ENCODE results near the gene LMF1. TPM values are rescaled to one million over a fixed set of nuclear protein-coding genes. Genes with fewer than 3 reads are reported as not detected.

LMF1 gene
- total and polyA plus RNA-seq, 2 of the 4 experiments (the other 2 are of a cell fraction) = 7.7 to 13.1 TPM

- dilution Hi-C loops (cut with HindIII; ENCODE audit: low sequenced_read_pairs, unreplicated experiment) = no loop called here
- intact Hi-C loops (cut with micrococcal nuclease) = no loop called here
- WGBS, 2 experiments (ENCODE audit: extremely low coverage in 2 of 2, insufficient read length in 1 of 2) = no CpG with 5 or more reads among the region's 14 CpGs
Measured at GRCh38 chr16:979147-979546, 8.4 kb upstream of the LMF1 start.

More at GRCh38 chr16:979147-979546, 8.4 kb upstream of the LMF1 start:
- CTCF ChIA-PET = no interaction called here
- Histone ChIP-seq H3K9ac (ENCODE audit: low read depth, low read length) (no peak overlapping the region), H3K4me1 (ENCODE audit: control insufficient read depth, insufficient read depth, low read length) (no peaks in the 10 kb centered on the region), H3K4ac (ENCODE audit: low read depth, low read length) (no peak overlapping the region), H3K27me3 (ENCODE audit: control insufficient read depth, insufficient read depth, low read length) (peaks cover 90% of the 10 kb centered on the region), H2BK15ac (ENCODE audit: low read depth, low read length) (no peak overlapping the region), H3K18ac (ENCODE audit: low read depth, low read length) (no peak overlapping the region), H2BK20ac (ENCODE audit: low read depth, low read length) (no peak overlapping the region), H4K5ac (ENCODE audit: low read depth, low read length) (no peak overlapping the region), H2AK5ac (ENCODE audit: low read depth, low read length) (no peak overlapping the region), H2BK120ac (ENCODE audit: low read depth, low read length) (no peak overlapping the region), H3K36me3 (ENCODE audit: control insufficient read depth, insufficient read depth, low read length) (no peaks in the 10 kb centered on the region), H3K14ac (replicated peaks; ENCODE audit: low read depth, low read length) (no peak overlapping the region), H3K4me2 (ENCODE audit: low read depth, low read length) (no peak overlapping the region), H3K79me1 (ENCODE audit: low read depth in 1 of 2, low read length in 2 of 2) (no peaks in the 10 kb centered on the region), H2AFZ (replicated peaks; ENCODE audit: low read length, poor library complexity) (no peak overlapping the region), H3K23ac (ENCODE audit: low read depth, low read length) (no peak overlapping the region), H2AK9ac (replicated peaks; ENCODE audit: low read depth, low read length, poor library complexity) (no peak overlapping the region), H4K20me1 (ENCODE audit: insufficient read depth, low read length) (no peaks in the 10 kb centered on the region; the same call in 1 of the 2 replicates), H4K91ac (ENCODE audit: insufficient read depth, low read depth, low read length) (no peak overlapping the region), H3K9me1 (ENCODE audit: insufficient read depth, low read length) (no peaks in the 10 kb centered on the region; the same call in 1 of the 2 replicates), H3K27ac (ENCODE audit: insufficient read depth, low read length) (no peak overlapping the region), H3K9me3 (ENCODE audit: control insufficient read depth, insufficient read depth, low read length) (0 out of 2 replicates have a peak, but pooled peaks cover 3% of the 10 kb centered on the region), H2BK5ac (ENCODE audit: low read depth, low read length, poor library complexity, severe bottlenecking) (no peak overlapping the region), H3K4me3 (ENCODE audit: insufficient read depth, low read depth, low read length) (no peak overlapping the region), H3K56ac (ENCODE audit: extremely low read depth, insufficient read depth, low read length) (no peak overlapping the region), H4K8ac (ENCODE audit: low read depth in 2 of 2, low read length in 2 of 2) (no peak overlapping the region)
- ATAC-seq (ENCODE audit: low read depth) (no peak), DNase-seq (no peak)
- no TSS peak for BruUV-seq (replicated peaks)
- POLR2A ChIA-PET (ENCODE audit: unreplicated experiment) = no interaction called here
- in situ Hi-C loops (cut with MboI; ENCODE audit: low sequenced_read_pairs) = no loop called here
- no peak for TF ChIP-seq MAZ (IDR thresholded peaks at IDR 0.05; ENCODE audit: borderline replicate concordance, low read depth, low read length)
- TF ChIP-seq RCOR1 (IDR thresholded peaks at IDR 0.05; ENCODE audit: insufficient replicate concordance, low read length) = no peak
- TF ChIP-seq BHLHE40 (IDR thresholded peaks at IDR 0.05; ENCODE audit: low read depth, low read length) = no peak
- no peak for TF ChIP-seq CEBPB (IDR thresholded peaks at IDR 0.05; ENCODE audit: low read depth, low read length)
- no peak for TF ChIP-seq MAFK (IDR thresholded peaks at IDR 0.05; ENCODE audit: low read depth, low read length)
- TF ChIP-seq RAD21 (IDR thresholded peaks at IDR 0.05; ENCODE audit: low read length) = no peak
- no peak for TF ChIP-seq NFE2L2 (IDR thresholded peaks at IDR 0.05; ENCODE audit: low read depth, low read length)
- TF ChIP-seq, protein P1, sequence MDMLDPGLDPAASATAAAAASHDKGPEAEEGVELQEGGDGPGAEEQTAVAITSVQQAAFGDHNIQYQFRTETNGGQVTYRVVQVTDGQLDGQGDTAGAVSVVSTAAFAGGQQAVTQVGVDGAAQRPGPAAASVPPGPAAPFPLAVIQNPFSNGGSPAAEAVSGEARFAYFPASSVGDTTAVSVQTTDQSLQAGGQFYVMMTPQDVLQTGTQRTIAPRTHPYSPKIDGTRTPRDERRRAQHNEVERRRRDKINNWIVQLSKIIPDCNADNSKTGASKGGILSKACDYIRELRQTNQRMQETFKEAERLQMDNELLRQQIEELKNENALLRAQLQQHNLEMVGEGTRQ (IDR thresholded peaks at IDR 0.05; ENCODE audit: low read depth, low read length) = no peak
- no peak for TF ChIP-seq POLR2A (IDR thresholded peaks at IDR 0.05; ENCODE audit: low read depth, low read length)
- no peak for TF ChIP-seq SMC3 (IDR thresholded peaks at IDR 0.05; ENCODE audit: low read depth, low read length)
